GM20000 (cell line): Measurements from ENCODE around the gene ECI2.

Experiments used
- DNase-seq: peaks from one replicate; pipeline ENCODE4 v3.0.0; 2012; ENCODE audit warnings: low spot score
- TF ChIP-seq, protein P1 (sequence below): IDR thresholded peaks from 2 replicates; pipeline ENCODE4 v1.5.1; 2012; ENCODE audit warnings: mild to moderate bottlenecking, control low read depth; ENCODE audit errors: extremely low read depth, missing control alignments

The ECI2 gene

GRCh38 chr6:4084444-4085331 is 50.7 kb downstream of the ECI2 start:
- no peak for DNase-seq
- TF ChIP-seq, protein P1, sequence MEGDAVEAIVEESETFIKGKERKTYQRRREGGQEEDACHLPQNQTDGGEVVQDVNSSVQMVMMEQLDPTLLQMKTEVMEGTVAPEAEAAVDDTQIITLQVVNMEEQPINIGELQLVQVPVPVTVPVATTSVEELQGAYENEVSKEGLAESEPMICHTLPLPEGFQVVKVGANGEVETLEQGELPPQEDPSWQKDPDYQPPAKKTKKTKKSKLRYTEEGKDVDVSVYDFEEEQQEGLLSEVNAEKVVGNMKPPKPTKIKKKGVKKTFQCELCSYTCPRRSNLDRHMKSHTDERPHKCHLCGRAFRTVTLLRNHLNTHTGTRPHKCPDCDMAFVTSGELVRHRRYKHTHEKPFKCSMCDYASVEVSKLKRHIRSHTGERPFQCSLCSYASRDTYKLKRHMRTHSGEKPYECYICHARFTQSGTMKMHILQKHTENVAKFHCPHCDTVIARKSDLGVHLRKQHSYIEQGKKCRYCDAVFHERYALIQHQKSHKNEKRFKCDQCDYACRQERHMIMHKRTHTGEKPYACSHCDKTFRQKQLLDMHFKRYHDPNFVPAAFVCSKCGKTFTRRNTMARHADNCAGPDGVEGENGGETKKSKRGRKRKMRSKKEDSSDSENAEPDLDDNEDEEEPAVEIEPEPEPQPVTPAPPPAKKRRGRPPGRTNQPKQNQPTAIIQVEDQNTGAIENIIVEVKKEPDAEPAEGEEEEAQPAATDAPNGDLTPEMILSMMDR = no peak

DNA sequence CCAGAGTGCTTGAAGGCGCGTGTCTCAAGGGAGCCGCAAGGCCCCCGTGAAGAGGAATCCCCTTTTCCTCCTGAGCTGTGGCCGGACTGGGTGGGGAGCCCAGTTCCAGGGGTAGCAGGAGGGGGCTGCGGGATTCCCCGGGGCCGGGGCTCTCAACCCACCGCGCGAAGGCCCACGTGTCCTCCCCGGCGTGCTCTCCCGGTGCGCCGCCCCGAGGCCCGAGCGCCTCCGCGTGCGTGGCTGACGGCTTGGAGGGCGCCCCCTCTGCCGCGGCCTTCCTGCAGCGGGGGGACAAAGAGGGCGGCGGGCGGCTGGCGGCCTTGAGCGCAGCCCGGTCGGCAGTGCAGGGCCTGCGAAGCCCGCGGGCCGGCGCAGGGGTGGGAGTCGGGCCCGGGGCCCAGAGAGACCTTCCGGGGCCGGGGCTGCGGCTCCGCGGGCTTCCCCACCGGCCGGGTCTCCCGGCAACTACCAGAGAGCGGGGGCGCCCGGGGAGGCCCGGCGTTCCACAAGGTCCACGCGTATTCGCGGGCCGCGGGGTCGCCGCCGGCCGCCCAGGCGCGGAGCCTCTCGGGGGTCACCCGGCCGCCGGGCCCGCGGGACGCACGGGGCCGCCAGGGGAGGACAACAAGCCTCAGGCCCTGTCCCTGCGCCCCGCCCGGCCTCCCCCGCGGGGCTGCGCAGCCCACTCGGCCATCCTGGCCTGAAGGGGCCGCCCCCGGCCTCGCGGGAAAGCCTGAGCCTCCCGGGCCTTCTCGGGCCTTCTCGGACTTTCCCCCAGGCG is 56.5 kb downstream of the ECI2 start, which contains the start of gene FAM217A:
Gene FAM217A (minus strand): TSS at position 447 of the 781 bp plus-strand sequence. CDS start 1,723 bp downstream, outside the sequence.
- DNase-seq = no peak
- TF ChIP-seq, protein P1 = no peak

DNA sequence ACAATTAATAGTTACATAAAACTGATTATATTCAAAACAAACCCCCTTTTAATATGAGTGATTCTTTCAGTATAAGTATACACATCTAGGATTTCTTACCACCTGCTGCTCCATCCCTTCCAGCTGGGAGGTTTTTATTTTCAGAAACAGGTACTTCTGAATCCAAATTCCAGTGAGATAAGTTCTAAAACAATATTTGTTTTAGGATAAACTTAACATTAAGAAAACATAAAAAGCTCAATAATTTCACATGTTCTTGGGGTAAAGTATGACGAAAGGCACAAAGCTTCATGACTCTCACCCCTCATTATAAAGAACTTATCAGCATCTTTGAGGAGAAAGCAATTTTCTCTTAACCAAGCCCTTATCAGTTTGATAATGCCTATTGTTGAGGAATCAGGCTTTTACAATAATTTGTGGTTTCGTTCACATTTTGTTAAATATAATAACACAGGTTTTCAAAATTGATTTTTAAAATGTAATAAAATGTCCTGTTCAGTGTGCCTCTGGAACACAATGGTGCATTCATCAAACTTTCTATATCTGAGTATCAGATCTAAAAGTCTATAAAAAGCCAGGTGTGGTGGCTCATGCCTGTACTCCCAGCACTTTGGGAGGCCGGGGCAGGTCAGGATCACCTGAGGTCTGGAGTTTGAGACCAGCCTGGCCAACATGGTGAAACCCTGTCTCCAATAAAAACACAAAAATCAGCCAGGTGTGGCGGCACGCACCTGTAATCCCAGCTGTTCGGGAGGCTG is 60.7 kb downstream of the ECI2 start:
- TF ChIP-seq, protein P1 = no peak
- DNase-seq = no peak

GRCh38 chr6:4071330-4071729 is 64.0 kb downstream of the ECI2 start:
- no peak for DNase-seq
- TF ChIP-seq, protein P1 = no peak

- DNase-seq = no peak
- TF ChIP-seq, protein P1 = no peak
These were observed 66.2 kb downstream of the ECI2 start for GRCh38 chr6:4069199-4069598.

DNA sequence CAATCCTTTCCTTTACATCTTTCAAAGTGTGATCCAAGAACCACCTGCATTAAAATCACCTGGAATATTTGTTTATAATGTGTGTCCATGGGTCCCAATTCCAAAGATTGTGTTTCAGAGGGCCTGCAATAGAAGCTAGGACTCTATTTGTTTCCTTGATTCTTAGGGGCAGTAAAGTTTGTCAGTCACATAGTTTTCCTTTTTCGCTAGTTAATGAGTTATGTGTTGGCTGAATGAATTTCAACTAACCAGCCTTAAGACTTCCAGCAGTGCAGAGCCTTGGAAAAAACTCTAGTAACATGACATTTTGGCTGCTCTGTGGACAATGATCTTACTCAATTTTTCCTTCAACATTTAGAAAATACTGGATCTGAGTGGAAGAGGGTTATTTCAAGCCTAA is 67.7 kb downstream of the ECI2 start:
- no peak for DNase-seq
- TF ChIP-seq, protein P1 = no peak
